Effector memory CD4-positive, alpha-beta T cell (primary cell): ENCODE results near the gene HSPE1.
"Not testable (repeated sequence)": the region's sequence is repeated elsewhere in the genome, so short reads cannot be mapped to it uniquely, and the experiment has no call there.

Experiments used
- DNase-seq, 3 donors: peaks; one replicate each; pipeline ENCODE4 v3.0.0-alpha.2; 2020
- H3K27ac ChIP-seq: 2 replicates; pipeline ENCODE4 v1.7.0; 2013; ENCODE audit warnings: mild to moderate bottlenecking, low read length, moderate library complexity; ENCODE audit not compliant: insufficient read depth, poor library complexity, severe bottlenecking
- H3K27me3 ChIP-seq: replicated peaks from 2 replicates; pipeline ENCODE4 v1.7.0; 2013; ENCODE audit warnings: mild to moderate bottlenecking, low read length; ENCODE audit not compliant: insufficient read depth, control insufficient read depth, poor library complexity, severe bottlenecking
- H3K36me3 ChIP-seq: 2 replicates; pipeline ENCODE4 v1.7.0; 2013; ENCODE audit warnings: mild to moderate bottlenecking, low read length, moderate library complexity; ENCODE audit not compliant: control insufficient read depth, insufficient read depth
- H3K4me1 ChIP-seq: 2 replicates; pipeline ENCODE4 v1.7.0; 2013; ENCODE audit warnings: low read length, mild to moderate bottlenecking; ENCODE audit not compliant: control insufficient read depth, insufficient read depth, poor library complexity, severe bottlenecking
- H3K4me3 ChIP-seq: 2 replicates; pipeline ENCODE4 v1.7.0; 2013; ENCODE audit warnings: low read length, low read depth, mild to moderate bottlenecking; ENCODE audit not compliant: insufficient read depth, poor library complexity, severe bottlenecking
- H3K9me3 ChIP-seq: 2 replicates; pipeline ENCODE4 v1.7.0; 2013; ENCODE audit warnings: mild to moderate bottlenecking, low read length, moderate library complexity; ENCODE audit not compliant: control insufficient read depth

HSPE1 gene

DNA sequence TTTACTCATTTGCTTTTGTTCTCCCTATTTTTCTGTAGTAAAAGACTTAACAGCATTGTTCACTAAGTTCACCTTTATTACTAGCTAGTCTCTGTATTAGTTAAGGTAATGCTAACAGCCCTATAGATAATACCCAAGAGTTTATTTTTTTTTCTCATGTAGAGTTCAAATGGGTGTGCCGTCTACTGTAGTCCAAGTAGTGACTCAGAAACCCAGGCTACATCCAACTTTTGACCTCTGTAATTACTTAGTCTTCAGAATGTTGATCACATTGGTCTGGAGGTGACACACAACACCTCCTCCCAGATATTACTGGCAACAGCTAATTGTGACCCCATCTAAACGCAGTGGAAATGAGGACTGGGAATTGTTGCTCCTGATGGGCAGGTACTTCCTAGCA, 39.1 kb upstream of the HSPE1 start:
- Histone ChIP-seq H3K4me3 (no peak overlapping the region), H3K27me3 (no peaks in the 10 kb centered on the region), H3K4me1 (no peaks in the 10 kb centered on the region), H3K27ac (no peak overlapping the region), H3K36me3 (peaks cover 39% of the 10 kb centered on the region), H3K9me3 (no peaks in the 10 kb centered on the region)
- DNase-seq, result no peak

DNA sequence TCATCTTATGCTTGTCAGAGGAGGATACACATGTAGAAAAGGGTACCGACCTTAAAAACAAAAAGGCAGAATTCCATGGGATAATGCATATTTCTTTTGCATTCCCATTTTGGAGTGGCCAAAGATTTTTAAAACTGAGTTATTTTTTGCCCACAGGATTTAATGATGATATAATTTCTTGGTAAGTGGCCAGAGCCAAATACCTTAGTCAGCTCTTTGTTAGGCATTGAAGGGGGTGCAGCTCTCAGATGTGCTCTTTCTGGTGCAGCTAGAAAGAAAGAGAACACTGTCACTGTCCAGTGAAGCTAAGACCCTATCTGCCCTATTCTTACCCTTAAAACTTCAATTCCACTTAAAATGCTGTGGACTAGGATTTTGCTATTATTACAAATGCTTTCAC, 36.0 kb upstream of the HSPE1 start:
- H3K27me3 ChIP-seq, result no peaks in the 10 kb centered on the region
- no peaks in the 10 kb centered on the region for H3K9me3 ChIP-seq
- no peak overlapping the region for H3K27ac ChIP-seq
- H3K36me3 ChIP-seq, result peaks cover 49% of the 10 kb centered on the region
- H3K4me3 ChIP-seq, result no peak overlapping the region
- no peak for DNase-seq
- no peaks in the 10 kb centered on the region for H3K4me1 ChIP-seq

DNA sequence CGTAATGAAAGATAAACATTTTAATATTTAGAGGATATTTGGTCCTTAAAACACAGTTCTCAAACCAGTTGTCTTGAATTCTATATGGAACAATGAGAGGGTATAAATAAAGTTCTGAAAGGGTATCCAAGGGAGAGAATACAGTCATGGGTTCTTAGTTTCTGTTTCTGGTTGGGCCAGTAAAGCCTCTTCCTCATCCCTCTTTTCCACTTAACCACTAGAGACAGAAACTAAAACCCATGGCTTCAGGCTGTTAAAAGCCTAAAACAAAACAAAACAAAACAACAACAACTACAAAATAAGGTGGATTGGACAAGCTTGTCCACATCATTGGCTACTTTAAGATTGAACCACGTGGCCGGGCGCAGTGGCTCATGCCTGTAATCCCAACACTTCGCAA, 28.0 kb upstream of the HSPE1 start:
- DNase-seq, result no peak
- Histone ChIP-seq H3K27ac (no peak overlapping the region), H3K27me3 (no peaks in the 10 kb centered on the region), H3K4me3 (no peak overlapping the region), H3K36me3 (peaks cover 63% of the 10 kb centered on the region), H3K9me3 (no peaks in the 10 kb centered on the region), H3K4me1 (no peaks in the 10 kb centered on the region)

DNA sequence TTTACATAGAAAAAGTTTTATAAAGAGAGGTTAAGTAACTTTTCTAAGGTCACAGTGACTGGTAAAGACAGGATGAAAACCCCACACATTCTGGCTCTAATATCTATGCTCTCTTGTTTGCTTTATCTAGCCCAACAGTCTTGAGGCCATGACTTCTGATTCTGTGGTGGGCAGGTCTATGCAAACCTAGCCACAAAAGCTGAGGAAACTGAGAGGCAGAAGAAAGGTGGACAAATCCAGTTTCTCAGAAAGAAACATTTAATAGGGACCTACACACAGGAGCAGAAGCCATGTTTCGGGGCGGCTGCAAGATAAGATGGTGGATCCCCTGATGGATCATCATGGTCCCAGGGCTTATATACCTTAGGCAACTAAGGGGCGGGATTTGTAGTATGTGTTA, 22.4 kb upstream of the HSPE1 start:
- Histone ChIP-seq H3K27me3 (no peaks in the 10 kb centered on the region), H3K4me3 (no peak overlapping the region), H3K4me1 (no peaks in the 10 kb centered on the region), H3K9me3 (no peaks in the 10 kb centered on the region), H3K36me3 (peaks cover 54% of the 10 kb centered on the region), H3K27ac (no peak overlapping the region)
- no peak for DNase-seq

DNA sequence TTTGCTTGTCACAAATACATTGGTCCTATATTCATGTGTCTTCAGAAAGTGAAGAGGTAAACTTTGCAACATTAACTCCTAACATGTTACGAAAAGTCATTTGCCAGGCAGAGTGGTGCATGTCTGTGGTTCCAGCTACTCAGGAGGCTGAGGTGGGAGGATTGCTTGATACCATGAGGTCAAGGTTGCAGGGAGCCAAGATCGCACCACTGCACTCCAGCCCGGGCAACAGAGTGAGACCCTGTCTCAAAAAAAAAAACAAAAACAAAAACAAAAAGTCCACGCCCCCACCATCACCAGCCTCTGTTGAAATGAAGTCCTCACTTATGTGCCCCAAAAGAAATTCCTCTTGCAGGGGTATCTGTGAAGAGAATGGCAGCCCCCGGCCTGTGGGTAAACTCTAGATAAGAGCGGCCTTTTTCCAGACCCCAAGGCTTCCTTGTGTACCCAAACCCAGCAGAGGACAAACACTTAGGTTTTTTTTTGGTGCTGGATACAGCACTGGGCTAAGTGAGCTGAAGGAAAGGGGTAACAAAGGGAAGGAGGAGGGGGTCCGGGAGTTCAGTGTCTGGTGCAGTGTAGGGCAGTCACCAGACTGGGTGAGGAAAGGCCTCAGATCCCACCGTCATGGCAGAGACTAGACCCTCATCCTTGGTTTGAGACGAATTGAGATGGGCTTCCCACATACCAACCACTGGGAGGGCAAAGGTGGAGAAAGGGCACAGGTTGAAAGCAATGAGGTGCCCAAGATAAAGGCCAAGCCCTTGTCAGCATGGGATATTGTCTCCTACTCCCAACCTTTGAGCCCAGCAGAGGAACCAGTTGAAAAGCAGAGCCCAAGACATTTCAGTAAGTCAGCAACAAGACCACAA, 19.8 kb upstream of the HSPE1 start:
- peaks cover 34% of the 10 kb centered on the region for H3K36me3 ChIP-seq
- no peak overlapping the region for H3K4me3 ChIP-seq
- H3K4me1 ChIP-seq, result no peaks in the 10 kb centered on the region
- H3K27me3 ChIP-seq, result no peaks in the 10 kb centered on the region
- no peak overlapping the region for H3K27ac ChIP-seq
- H3K9me3 ChIP-seq, result peaks cover 6% of the 10 kb centered on the region
- no peak for DNase-seq

DNA sequence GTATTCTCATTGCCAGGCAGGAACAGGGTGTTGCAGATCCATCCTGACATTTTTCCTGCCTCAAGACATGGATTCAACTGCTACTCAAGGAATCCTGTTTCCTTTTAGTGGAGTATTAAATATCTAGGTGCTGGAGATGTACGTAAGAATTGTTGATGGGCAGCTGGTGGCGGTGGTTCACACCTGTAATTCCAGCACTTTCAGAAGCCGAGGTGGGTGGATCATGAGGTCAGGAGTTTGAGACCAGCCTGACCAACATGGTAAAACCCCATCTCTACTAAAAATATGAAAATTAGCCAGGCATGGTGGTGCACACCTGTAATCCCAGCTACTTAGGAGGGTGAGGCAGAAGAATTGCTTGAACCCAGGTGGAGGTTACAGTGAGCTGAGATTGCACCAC, 15.9 kb upstream of the HSPE1 start:
- H3K27ac ChIP-seq, H3K9me3 ChIP-seq, H3K4me3 ChIP-seq, H3K27me3 ChIP-seq, DNase-seq, H3K4me1 ChIP-seq: not testable (repeated sequence)
- H3K36me3 ChIP-seq, result peaks cover 41% of the 10 kb centered on the region

DNA sequence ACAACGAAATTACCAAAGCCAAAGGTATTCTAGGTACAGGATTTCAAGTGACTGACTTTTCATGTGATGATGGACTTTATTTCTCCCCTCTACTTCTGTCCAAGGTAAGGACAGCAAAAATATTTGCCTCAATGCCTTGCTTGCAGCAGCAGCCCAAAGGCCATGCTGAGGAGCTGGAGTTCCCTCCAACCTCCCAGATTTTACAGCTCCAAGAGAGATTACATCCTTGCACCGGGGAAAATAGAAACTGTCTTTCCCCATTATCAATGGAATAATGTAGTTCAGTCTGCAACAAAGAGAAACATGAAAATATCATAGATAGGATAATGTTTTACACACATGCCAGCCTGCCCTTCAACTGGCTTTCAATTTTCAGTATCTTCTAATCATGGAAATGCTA, 14.0 kb upstream of the HSPE1 start:
- H3K36me3 ChIP-seq, result peaks cover 48% of the 10 kb centered on the region
- DNase-seq, result no peak
- no peak overlapping the region for H3K4me3 ChIP-seq
- H3K9me3 ChIP-seq, result peaks cover 6% of the 10 kb centered on the region
- H3K4me1 ChIP-seq, result no peaks in the 10 kb centered on the region
- no peak overlapping the region for H3K27ac ChIP-seq
- H3K27me3 ChIP-seq, result no peaks in the 10 kb centered on the region

DNA sequence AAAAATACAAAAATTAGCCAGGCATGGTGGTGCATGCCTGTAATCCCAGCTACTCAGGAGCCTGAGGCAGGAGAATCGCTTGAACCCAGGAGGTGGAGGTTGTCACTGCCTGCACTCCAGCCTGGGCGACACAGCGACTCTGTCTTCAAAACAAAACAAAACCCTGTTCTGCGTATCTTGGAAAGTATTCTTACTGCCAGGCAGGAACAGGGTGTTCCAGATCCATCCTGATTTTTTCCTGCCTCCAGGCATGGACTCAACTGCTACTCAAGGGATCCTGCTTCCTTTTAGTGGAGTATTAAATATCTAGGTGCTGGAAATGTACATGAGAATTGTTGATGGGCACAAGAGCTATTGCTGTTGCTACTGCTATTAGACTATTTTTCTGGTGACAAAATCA, 12.8 kb upstream of the HSPE1 start:
- Histone ChIP-seq H3K27ac (no peak overlapping the region), H3K4me1 (no peaks in the 10 kb centered on the region), H3K27me3 (no peaks in the 10 kb centered on the region), H3K36me3 (peaks cover 60% of the 10 kb centered on the region), H3K4me3 (no peak overlapping the region), H3K9me3 (peaks cover 6% of the 10 kb centered on the region)
- DNase-seq, result no peak

DNA sequence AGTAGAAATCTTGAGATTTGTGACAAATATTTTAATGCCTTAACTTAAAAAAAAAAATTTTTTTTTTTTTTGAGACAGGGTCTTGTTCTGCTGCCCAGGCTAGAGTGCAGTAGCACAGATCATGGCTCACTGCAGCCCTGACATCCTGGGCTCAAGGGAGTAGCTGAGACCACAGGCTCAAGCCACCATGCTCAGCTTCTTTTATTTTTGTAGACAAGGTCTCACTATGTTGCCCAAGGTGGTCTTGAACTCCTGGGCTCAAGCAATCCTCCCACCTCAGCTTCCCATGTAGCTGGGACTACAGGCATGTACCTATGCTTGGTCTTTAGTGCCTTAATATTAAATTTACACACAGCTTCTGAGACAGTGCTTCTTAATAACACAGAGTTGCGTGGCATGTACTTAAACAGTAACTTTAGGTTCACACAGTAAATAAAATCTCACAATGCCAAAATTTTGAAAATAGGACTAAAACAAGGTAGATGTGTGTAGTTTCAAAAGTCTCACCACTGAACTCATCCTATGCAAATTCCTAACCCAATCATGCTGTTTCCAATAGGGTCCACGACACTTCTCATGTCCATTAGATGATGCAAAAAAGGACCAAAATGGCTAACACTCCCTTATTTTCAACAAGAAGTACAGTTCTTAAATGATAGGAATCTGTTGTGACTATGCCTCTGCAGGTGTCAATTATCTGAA, 4.6 kb upstream of the HSPE1 start:
- Histone ChIP-seq H3K27ac (no peak overlapping the region), H3K4me3 (no peak overlapping the region), H3K36me3 (peaks cover 53% of the 10 kb centered on the region), H3K4me1 (peaks cover 23% of the 10 kb centered on the region), H3K27me3 (no peaks in the 10 kb centered on the region), H3K9me3 (no peaks in the 10 kb centered on the region)
- DNase-seq, result no peak

DNA sequence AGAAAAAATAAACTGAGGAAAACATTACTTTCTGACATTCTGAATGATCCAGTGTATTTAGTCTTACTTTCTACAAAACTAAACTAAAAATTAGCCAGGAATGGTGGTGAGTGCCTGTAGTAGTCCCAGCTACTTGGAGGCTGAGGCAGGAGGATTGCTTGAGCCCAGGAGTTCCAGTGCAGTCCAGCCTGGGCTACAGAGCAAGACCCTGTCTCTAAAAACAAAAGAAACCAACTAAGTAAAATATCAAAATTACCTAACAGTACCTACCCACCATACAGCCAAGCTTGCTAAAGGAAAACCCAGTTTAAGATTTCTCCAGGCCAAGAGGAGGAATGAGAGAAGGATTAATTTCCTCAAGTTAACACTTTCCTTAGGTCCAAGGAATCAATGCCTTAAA, 3.5 kb upstream of the HSPE1 start:
- Histone ChIP-seq H3K9me3 (no peaks in the 10 kb centered on the region), H3K4me1 (peaks cover 23% of the 10 kb centered on the region), H3K27me3 (no peaks in the 10 kb centered on the region), H3K4me3 (no peak overlapping the region), H3K27ac (no peak overlapping the region), H3K36me3 (peaks cover 42% of the 10 kb centered on the region)
- DNase-seq, result no peak
